ENCODE results near the gene MLXIP. TPM values are rescaled to one million over a fixed set of nuclear protein-coding genes. Genes with fewer than 3 reads are reported as not detected.
A peak's percentile ranks its signal among the peaks of the same experiment; 100 is the strongest.

The MLXIP gene
- total and polyA plus RNA-seq, 2 of the 4 experiments (the other 2 are of a cell fraction), result 2.7 to 10.8 TPM

DNA sequence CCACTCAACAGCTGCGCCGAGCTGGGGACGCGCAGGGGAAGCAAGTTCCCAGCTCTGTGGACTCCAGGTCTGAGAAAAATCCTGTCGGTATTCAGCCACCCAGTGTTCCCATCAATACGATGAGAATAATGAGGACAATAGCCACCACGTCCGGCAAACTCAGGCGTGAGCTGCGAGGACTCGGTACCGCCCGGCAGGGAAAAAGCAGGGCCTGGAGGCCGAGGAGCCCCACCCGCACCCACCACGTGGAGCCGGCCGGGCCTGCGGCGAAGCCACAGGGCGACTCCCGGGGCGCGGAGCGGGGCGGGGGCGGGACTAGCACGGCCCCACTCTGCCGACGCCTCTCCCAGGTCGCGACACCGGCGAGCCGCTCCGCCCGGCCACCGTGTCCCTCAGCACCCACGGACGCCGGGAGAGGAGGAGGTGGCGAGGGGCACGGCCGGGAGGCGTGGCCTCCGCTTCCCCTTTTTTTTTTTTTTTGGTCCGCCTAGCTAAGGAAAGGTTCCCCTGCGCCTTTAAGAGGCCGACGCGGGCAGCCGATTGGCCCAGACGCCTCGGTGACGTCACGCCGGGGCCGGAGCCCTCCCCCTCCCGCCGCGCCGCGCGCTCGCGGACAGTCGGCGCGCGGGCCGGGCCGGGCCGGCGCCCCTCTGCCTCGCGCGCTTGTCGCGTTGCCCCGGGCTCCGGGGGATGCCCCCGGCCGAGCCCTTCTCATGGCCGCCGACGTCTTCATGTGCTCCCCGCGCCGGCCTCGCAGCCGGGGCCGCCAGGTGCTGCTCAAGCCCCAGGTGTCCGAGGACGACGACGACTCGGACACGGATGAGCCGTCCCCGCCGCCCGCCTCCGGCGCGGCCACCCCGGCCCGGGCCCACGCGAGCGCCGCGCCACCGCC is at the start of gene MLXIP (continued):
- no peak for TF ChIP-seq RCOR1 (IDR thresholded peaks at IDR 0.05; ENCODE audit: insufficient replicate concordance, low read length)
- 0 out of 2 replicates have a peak, but pooled peaks have one; percentile 4 for TF ChIP-seq SMC3 (IDR thresholded peaks at IDR 0.05; ENCODE audit: low read depth, low read length)
- no peak for TF ChIP-seq RFX5 (IDR thresholded peaks at IDR 0.05; ENCODE audit: low read depth, low read length)

- Histone ChIP-seq H3K9ac (ENCODE audit: low read depth, low read length) (no peak overlapping the region), H4K8ac (ENCODE audit: low read depth in 2 of 2, low read length in 2 of 2) (no peak overlapping the region), H3K36me3 (ENCODE audit: control insufficient read depth, insufficient read depth, low read length) (no peaks in the 10 kb centered on the region), H2BK5ac (ENCODE audit: low read depth, low read length, poor library complexity, severe bottlenecking) (no peak overlapping the region), H3K79me1 (ENCODE audit: low read depth in 1 of 2, low read length in 2 of 2) (peaks cover 29 to 68% of the 10 kb centered on the region in 2 experiments), H3K4ac (ENCODE audit: low read depth, low read length) (no peak overlapping the region), H2AFZ (replicated peaks; ENCODE audit: low read length, poor library complexity) (no peak overlapping the region), H2BK20ac (ENCODE audit: low read depth, low read length) (no peak overlapping the region), H3K4me1 (ENCODE audit: control insufficient read depth, insufficient read depth, low read length) (peaks cover 4% of the 10 kb centered on the region), H3K9me3 (ENCODE audit: control insufficient read depth, insufficient read depth, low read length) (no peaks in the 10 kb centered on the region), H3K23ac (ENCODE audit: low read depth, low read length) (no peak overlapping the region), H3K27me3 (ENCODE audit: control insufficient read depth, insufficient read depth, low read length) (no peaks in the 10 kb centered on the region), H2BK120ac (ENCODE audit: low read depth, low read length) (no peak overlapping the region), H4K20me1 (ENCODE audit: insufficient read depth, low read length) (peaks cover 17% of the 10 kb centered on the region), H3K56ac (ENCODE audit: extremely low read depth, insufficient read depth, low read length) (no peak overlapping the region), H3K14ac (replicated peaks; ENCODE audit: low read depth, low read length) (no peak overlapping the region), H4K91ac (ENCODE audit: insufficient read depth, low read depth, low read length) (no peak overlapping the region), H4K5ac (ENCODE audit: low read depth, low read length) (no peak overlapping the region), H2AK9ac (replicated peaks; ENCODE audit: low read depth, low read length, poor library complexity) (no peak overlapping the region), H3K4me3 (ENCODE audit: insufficient read depth, low read depth, low read length) (no peak overlapping the region), H2AK5ac (ENCODE audit: low read depth, low read length) (no peak overlapping the region), H3K9me1 (ENCODE audit: insufficient read depth, low read length) (peaks cover 3% of the 10 kb centered on the region), H3K18ac (ENCODE audit: low read depth, low read length) (no peak overlapping the region), H3K27ac (ENCODE audit: insufficient read depth, low read length) (no peak overlapping the region), H3K4me2 (ENCODE audit: low read depth, low read length) (no peak overlapping the region), H2BK15ac (ENCODE audit: low read depth, low read length) (no peak overlapping the region)
- ChIA-PET CTCF (no interaction called here), POLR2A (ENCODE audit: unreplicated experiment) (no interaction called here)
- no TSS peak for BruUV-seq (replicated peaks)
- TF ChIP-seq, protein P1, sequence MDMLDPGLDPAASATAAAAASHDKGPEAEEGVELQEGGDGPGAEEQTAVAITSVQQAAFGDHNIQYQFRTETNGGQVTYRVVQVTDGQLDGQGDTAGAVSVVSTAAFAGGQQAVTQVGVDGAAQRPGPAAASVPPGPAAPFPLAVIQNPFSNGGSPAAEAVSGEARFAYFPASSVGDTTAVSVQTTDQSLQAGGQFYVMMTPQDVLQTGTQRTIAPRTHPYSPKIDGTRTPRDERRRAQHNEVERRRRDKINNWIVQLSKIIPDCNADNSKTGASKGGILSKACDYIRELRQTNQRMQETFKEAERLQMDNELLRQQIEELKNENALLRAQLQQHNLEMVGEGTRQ (IDR thresholded peaks at IDR 0.05; ENCODE audit: low read depth, low read length), result no peak
- TF ChIP-seq NFE2L2 (IDR thresholded peaks at IDR 0.05; ENCODE audit: low read depth, low read length), result no peak
- in situ Hi-C loops (cut with MboI; ENCODE audit: low sequenced_read_pairs), result no loop called here
- 91% methylated on average over 18 of the region's 23 CpGs; no CpG with 5 or more reads in 1 of the 2 experiments for WGBS, 2 experiments (ENCODE audit: extremely low coverage in 2 of 2, insufficient read length in 1 of 2)
- dilution Hi-C loops (cut with HindIII; ENCODE audit: low sequenced_read_pairs, unreplicated experiment), result no loop called here
- intact Hi-C loops (cut with micrococcal nuclease), result no loop called here
- ATAC-seq (ENCODE audit: low read depth) (no peak), DNase-seq (no peak)
Observed at GRCh38 chr12:122028905-122029560, 49.5 kb upstream of the MLXIP start.

Data from IMR-90 (cell line).